Measurements from ENCODE around the gene RIN2.

- no peak for TF ChIP-seq CTCF (IDR thresholded peaks at IDR 0.05; ENCODE audit: low read depth, low read length)
- no peak for TF ChIP-seq POLR2A (IDR thresholded peaks at IDR 0.05; ENCODE audit: extremely low read depth, insufficient read length)
- TF ChIP-seq MYC (IDR thresholded peaks at IDR 0.05; ENCODE audit: low read depth, low read length), result no peak
These were observed 35.0 kb upstream of the RIN2 start for GRCh38 chr20:19723051-19723450.
